SK-N-SH (cell line): ENCODE data around the gene SLC7A6. TPM values are rescaled to one million over a fixed set of nuclear protein-coding genes. Genes with fewer than 3 reads are reported as not detected.

Source experiments
- CTCF ChIA-PET: fragments of 300-600, 350-600 bp; formaldehyde crosslinking; extraction: SDS; loops from one replicate; lab custom pipeline; 2021; lab: Yijun Ruan, JAX
- POLR2A ChIA-PET: fragments of 350-600 bp; sonication (Branson Sonifier 250); formaldehyde crosslinking; extraction: SDS; loops from one replicate; lab custom pipeline; 2020; ENCODE audit warnings: antibody characterized with exemption, inconsistent platforms; lab: Yijun Ruan, JAX
- DNase-seq: peaks from one replicate; pipeline ENCODE4 v3.0.0; 2012
- H2AFZ ChIP-seq: fragments of 200-600 bp; sonication (generic); 2 replicates; pipeline ENCODE4 v1.8.1; 2016; ENCODE audit warnings: antibody characterized with exemption, mild to moderate bottlenecking, low read depth
- H3F3A ChIP-seq: fragments of 200-600 bp; sonication (generic); replicated peaks from 2 replicates; pipeline ENCODE3; 2016; ENCODE audit warnings: antibody characterized with exemption, mild to moderate bottlenecking; ENCODE audit not compliant: insufficient read depth
- H3K27ac ChIP-seq, 2 experiments: fragments of 200-500 bp in 1 of 2; fragments of 200-600 bp in 1 of 2; sonication (Bioruptor generic) in 1 of 2; sonication (generic), shearing (Covaris generic) in 1 of 2; 2 replicates each; pipeline versions ENCODE4 v1.5.1 to v1.6.1; 2014 to 2016; ENCODE audit warnings: low read depth in 2 of 2, inconsistent platforms in 1 of 2, low read length in 1 of 2, mild to moderate bottlenecking in 1 of 2, mixed read lengths in 1 of 2
- H3K27me3 ChIP-seq: fragments of 200-600 bp; sonication (generic), shearing (Covaris generic); 2 replicates; pipeline ENCODE4 v1.6.1; 2016; ENCODE audit warnings: mixed run types; ENCODE audit not compliant: insufficient read depth
- H3K36me3 ChIP-seq, 2 experiments: fragments of 200-500 bp in 1 of 2; fragments of 200-600 bp in 1 of 2; sonication (Bioruptor generic) in 1 of 2; sonication (generic) in 1 of 2; replicated peaks in 1 of 2; 2 replicates each; pipeline versions ENCODE3 to v1.5.1; 2014 to 2016; ENCODE audit warnings: low read length in 1 of 2, mild to moderate bottlenecking in 1 of 2; ENCODE audit not compliant: insufficient read depth in 2 of 2, control insufficient read depth in 1 of 2
- H3K4me1 ChIP-seq, 2 experiments: fragments of 200-500 bp in 1 of 2; fragments of 200-600 bp in 1 of 2; sonication (Bioruptor generic) in 1 of 2; sonication (generic), shearing (Covaris generic) in 1 of 2; 2 replicates each; pipeline versions ENCODE4 v1.5.1 to v1.6.1; 2014 to 2016; ENCODE audit warnings: low read depth in 1 of 2, low read length in 1 of 2, mixed run types in 1 of 2; ENCODE audit not compliant: insufficient read depth in 2 of 2, control insufficient read depth in 1 of 2
- H3K4me2 ChIP-seq: fragments of 200-600 bp; sonication (generic), shearing (Covaris generic); 2 replicates; pipeline ENCODE4 v1.6.1; 2017; ENCODE audit warnings: mixed run types
- H3K4me3 ChIP-seq, 2 experiments: fragments of 200-500 bp in 1 of 2; fragments of 200-600 bp in 1 of 2; sonication (Bioruptor generic) in 1 of 2; sonication (generic), shearing (Covaris generic) in 1 of 2; 2 replicates each; pipeline versions ENCODE4 v1.5.1 to v1.8.1; 2014 to 2016; ENCODE audit warnings: low read depth in 2 of 2, inconsistent platforms in 1 of 2, low read length in 1 of 2, mild to moderate bottlenecking in 1 of 2, mixed read lengths in 1 of 2, moderate library complexity in 1 of 2
- H3K79me2 ChIP-seq: fragments of 200-600 bp; sonication (generic); 2 replicates; pipeline ENCODE4 v1.8.1; 2017; ENCODE audit warnings: mild to moderate bottlenecking; ENCODE audit not compliant: insufficient read depth
- H3K9ac ChIP-seq: fragments of 200-600 bp; sonication (generic); 2 replicates; pipeline ENCODE4 v1.6.1; 2017; ENCODE audit warnings: mixed run types
- H3K9me2 ChIP-seq: fragments of 200-600 bp; sonication (generic); 2 replicates; pipeline ENCODE4 v1.6.1; 2017; ENCODE audit warnings: mixed run types
- H3K9me3 ChIP-seq: fragments of 200-600 bp; sonication (generic); 2 replicates; pipeline ENCODE4 v1.6.1; 2017; ENCODE audit warnings: mixed run types, mild to moderate bottlenecking, moderate library complexity
- H4K20me1 ChIP-seq: fragments of 200-600 bp; sonication (generic); 2 replicates; pipeline ENCODE4 v1.6.1; 2017; ENCODE audit warnings: mild to moderate bottlenecking, mixed run types; ENCODE audit not compliant: insufficient read depth
- CHD2 ChIP-seq: fragments of 150-350 bp; IDR thresholded peaks from 2 replicates; pipeline ENCODE4 v1.6.1; 2018; ENCODE audit warnings: low read length; ENCODE audit not compliant: partially characterized antibody
- EP300 ChIP-seq, 2 experiments: IDR thresholded peaks; 2 replicates each; pipeline versions ENCODE4 v1.4.0 to v1.6.1; 2012; ENCODE audit warnings: borderline replicate concordance in 1 of 2, low read depth in 1 of 2, low read length in 1 of 2
- FOSL2 ChIP-seq: IDR thresholded peaks from 2 replicates; pipeline ENCODE4 v1.4.0; 2012; ENCODE audit warnings: low read depth, mild to moderate bottlenecking, moderate library complexity, borderline replicate concordance
- GATA2 ChIP-seq: sonication (generic); formaldehyde crosslinking; IDR thresholded peaks from 2 replicates; pipeline ENCODE4 v1.5.0; 2020; ENCODE audit warnings: mild to moderate bottlenecking, missing genetic modification reagents
- NFIC ChIP-seq: IDR thresholded peaks from 2 replicates; pipeline ENCODE4 v1.4.0; 2012; ENCODE audit warnings: borderline replicate concordance
- NRF1 ChIP-seq: IDR thresholded peaks from 2 replicates; pipeline ENCODE4 v1.6.1; 2012; ENCODE audit warnings: low read depth, mild to moderate bottlenecking, low read length
- RAD21 ChIP-seq: IDR thresholded peaks from 2 replicates; pipeline ENCODE4 v1.6.1; 2012; ENCODE audit warnings: mild to moderate bottlenecking, low read length
- RCOR1 ChIP-seq: fragments of 150-350 bp; IDR thresholded peaks from 2 replicates; pipeline ENCODE4 v1.6.1; 2017; ENCODE audit warnings: antibody characterized with exemption, low read length
- RXRA ChIP-seq: IDR thresholded peaks from 2 replicates; pipeline ENCODE4 v1.4.0; 2012; ENCODE audit warnings: low read depth, mild to moderate bottlenecking, borderline replicate concordance
- SIN3A ChIP-seq: IDR thresholded peaks from 2 replicates; pipeline ENCODE4 v1.6.1; 2012; ENCODE audit warnings: low read depth, mild to moderate bottlenecking, low read length, moderate library complexity, borderline replicate concordance
- SMC3 ChIP-seq: IDR thresholded peaks from 2 replicates; pipeline ENCODE4 v1.6.1; 2012; ENCODE audit warnings: low read depth, low read length, improper control_type of control experiment
- TAF1 ChIP-seq: IDR thresholded peaks from 2 replicates; pipeline ENCODE4 v1.6.1; 2012; ENCODE audit warnings: low read depth, mild to moderate bottlenecking, low read length, moderate library complexity, borderline replicate concordance
- YY1 ChIP-seq: IDR thresholded peaks from 2 replicates; pipeline ENCODE4 v1.4.0; 2012; ENCODE audit warnings: low read depth, mild to moderate bottlenecking
- WGBS: methylation state at CpG from one replicate; pipeline ENCODE4 v1.1.6; 2017; ENCODE audit warnings: low lambda C conversion rate; 5-methylcytosine and 5-hydroxymethylcytosine counted together
- polyA plus RNA-seq, 3 experiments: library from polyadenylated mRNA; depleted of rRNA; stranded (reverse); fragments of >200 nt; gene quantifications; 2 replicates each; pipeline ENCODE4 v1.2.3, GENCODE V29; 2012
- TF ChIP-seq, protein P1 (sequence below): IDR thresholded peaks from 2 replicates; pipeline ENCODE4; 2012
- TF ChIP-seq, protein P2 (sequence below): IDR thresholded peaks from 2 replicates; pipeline ENCODE4 v1.6.1; 2012; ENCODE audit warnings: mild to moderate bottlenecking, low read depth, low read length, moderate library complexity
- TF ChIP-seq, protein P3 (sequence below): IDR thresholded peaks from 2 replicates; pipeline ENCODE4 v1.4.0; 2012; ENCODE audit warnings: low read depth

SLC7A6 gene
- polyA plus RNA-seq, 1 of the 3 experiments (the other 2 are of a cell fraction): 19.0 TPM

GRCh38 chr16:68227183-68227793, 37.0 kb upstream of the SLC7A6 start:
- DNase-seq: peak; percentile 41

DNA sequence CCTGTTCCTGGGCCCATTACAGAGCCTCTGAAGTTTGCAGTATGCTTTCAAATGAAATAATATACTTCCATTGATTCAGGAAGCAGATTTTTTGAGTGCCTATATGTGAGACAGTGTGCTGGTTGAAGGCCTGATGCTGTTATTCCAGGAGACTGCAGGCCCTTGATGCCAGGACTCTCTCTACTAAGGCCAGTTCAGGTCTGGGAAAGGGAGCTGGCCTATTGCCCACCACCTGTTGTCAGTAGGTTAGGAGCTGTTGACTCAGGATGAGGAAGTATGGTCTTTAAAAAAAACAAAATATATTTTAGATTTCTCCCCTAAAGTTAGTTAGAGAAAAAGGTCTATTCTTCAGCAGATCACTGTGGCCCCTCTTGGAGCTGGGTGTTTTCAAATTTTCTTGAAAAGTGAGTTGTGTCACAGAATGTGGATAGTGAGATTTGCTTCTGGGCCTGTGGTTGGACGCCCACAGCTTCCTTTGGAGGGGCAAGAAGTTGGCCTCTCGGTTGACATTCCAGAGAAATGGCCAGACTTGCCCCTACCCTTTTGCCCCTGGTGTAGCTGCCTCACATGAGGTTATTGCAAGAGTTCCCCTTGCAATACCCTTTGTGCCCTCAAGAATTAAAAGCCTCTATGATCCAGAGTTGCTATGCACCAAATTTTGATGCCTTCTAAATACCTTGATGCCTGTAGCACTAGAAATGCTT, 36.3 kb upstream of the SLC7A6 start:
- no peaks in the 10 kb centered on the region for H3K9me2 ChIP-seq
- DNase-seq: no peak
- 95% methylated on average over 2 of the region's 2 CpGs for WGBS
- H3K4me1 ChIP-seq: peaks cover 0 to 25% of the 10 kb centered on the region in 2 experiments; a peak in 2 of 4 replicates
- H3K4me3 ChIP-seq: no peak overlapping the region
- H2AFZ ChIP-seq: no peak overlapping the region
- POLR2A ChIA-PET: interaction anchor here (1.1 to 2.3 kb wide), 2 partner anchors 9 to 143 kb away, joined by 5 to 10 read pairs; partner anchors contain the start of gene NFATC3
- peaks cover 7% of the 10 kb centered on the region for H3F3A ChIP-seq
- no peak overlapping the region for H3K4me2 ChIP-seq
- H3K36me3 ChIP-seq: peaks cover 4 to 8% of the 10 kb centered on the region in 2 experiments
- no peaks in the 10 kb centered on the region for H4K20me1 ChIP-seq
- peak overlapping the region in 1 of 2 experiments; percentile 78; a peak in 2 of 4 replicates for H3K27ac ChIP-seq
- H3K27me3 ChIP-seq: no peaks in the 10 kb centered on the region
- H3K9ac ChIP-seq: no peak overlapping the region
- H3K79me2 ChIP-seq: no peaks in the 10 kb centered on the region
- no peaks in the 10 kb centered on the region for H3K9me3 ChIP-seq
- CTCF ChIA-PET: interaction anchor here (0.7 to 6.0 kb wide), 23 partner anchors 8 to 344 kb away, joined by 3 to 98 read pairs (median 4); partner anchors contain the start of gene NFATC3
- TF ChIP-seq, protein P1, sequence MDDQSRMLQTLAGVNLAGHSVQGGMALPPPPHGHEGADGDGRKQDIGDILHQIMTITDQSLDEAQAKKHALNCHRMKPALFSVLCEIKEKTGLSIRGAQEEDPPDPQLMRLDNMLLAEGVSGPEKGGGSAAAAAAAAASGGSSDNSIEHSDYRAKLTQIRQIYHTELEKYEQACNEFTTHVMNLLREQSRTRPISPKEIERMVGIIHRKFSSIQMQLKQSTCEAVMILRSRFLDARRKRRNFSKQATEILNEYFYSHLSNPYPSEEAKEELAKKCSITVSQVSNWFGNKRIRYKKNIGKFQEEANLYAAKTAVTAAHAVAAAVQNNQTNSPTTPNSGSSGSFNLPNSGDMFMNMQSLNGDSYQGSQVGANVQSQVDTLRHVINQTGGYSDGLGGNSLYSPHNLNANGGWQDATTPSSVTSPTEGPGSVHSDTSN: no peak
- TF ChIP-seq, protein P2, sequence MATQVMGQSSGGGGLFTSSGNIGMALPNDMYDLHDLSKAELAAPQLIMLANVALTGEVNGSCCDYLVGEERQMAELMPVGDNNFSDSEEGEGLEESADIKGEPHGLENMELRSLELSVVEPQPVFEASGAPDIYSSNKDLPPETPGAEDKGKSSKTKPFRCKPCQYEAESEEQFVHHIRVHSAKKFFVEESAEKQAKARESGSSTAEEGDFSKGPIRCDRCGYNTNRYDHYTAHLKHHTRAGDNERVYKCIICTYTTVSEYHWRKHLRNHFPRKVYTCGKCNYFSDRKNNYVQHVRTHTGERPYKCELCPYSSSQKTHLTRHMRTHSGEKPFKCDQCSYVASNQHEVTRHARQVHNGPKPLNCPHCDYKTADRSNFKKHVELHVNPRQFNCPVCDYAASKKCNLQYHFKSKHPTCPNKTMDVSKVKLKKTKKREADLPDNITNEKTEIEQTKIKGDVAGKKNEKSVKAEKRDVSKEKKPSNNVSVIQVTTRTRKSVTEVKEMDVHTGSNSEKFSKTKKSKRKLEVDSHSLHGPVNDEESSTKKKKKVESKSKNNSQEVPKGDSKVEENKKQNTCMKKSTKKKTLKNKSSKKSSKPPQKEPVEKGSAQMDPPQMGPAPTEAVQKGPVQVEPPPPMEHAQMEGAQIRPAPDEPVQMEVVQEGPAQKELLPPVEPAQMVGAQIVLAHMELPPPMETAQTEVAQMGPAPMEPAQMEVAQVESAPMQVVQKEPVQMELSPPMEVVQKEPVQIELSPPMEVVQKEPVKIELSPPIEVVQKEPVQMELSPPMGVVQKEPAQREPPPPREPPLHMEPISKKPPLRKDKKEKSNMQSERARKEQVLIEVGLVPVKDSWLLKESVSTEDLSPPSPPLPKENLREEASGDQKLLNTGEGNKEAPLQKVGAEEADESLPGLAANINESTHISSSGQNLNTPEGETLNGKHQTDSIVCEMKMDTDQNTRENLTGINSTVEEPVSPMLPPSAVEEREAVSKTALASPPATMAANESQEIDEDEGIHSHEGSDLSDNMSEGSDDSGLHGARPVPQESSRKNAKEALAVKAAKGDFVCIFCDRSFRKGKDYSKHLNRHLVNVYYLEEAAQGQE: no peak
- TF ChIP-seq SMC3 (no peak), NRF1 (no peak), TAF1 (no peak), CHD2 (no peak), EP300 (IDR thresholded peaks at IDR 0.05; ENCODE audit: borderline replicate concordance in 1 of 2, low read depth in 1 of 2, low read length in 1 of 2) (no peak), GATA2 (CRISPR knock-in tag) (no peak), YY1 (no peak), NFIC (no peak), SIN3A (no peak), FOSL2 (no peak)
- TF ChIP-seq, protein P3, sequence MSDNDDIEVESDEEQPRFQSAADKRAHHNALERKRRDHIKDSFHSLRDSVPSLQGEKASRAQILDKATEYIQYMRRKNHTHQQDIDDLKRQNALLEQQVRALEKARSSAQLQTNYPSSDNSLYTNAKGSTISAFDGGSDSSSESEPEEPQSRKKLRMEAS: no peak

More at GRCh38 chr16:68227183-68227793, 37.0 kb upstream of the SLC7A6 start:
- WGBS: 76% methylated on average over 3 of the region's 3 CpGs
- CTCF ChIA-PET: interaction anchor here (0.8 to 6.0 kb wide), 9 partner anchors 34 to 411 kb away, joined by 3 to 98 read pairs (median 6); partner anchors contain the start of gene NFATC3
- Histone ChIP-seq H3K27me3 (no peaks in the 10 kb centered on the region), H3K9me3 (no peaks in the 10 kb centered on the region), H3K4me3 (no peak overlapping the region), H3K4me2 (no peak overlapping the region), H3K36me3 (peaks cover 4 to 8% of the 10 kb centered on the region in 2 experiments), H3F3A (peaks cover 12% of the 10 kb centered on the region), H3K4me1 (peaks cover 0 to 29% of the 10 kb centered on the region in 2 experiments; a peak in 2 of 4 replicates), H3K9me2 (no peaks in the 10 kb centered on the region), H2AFZ (no peak overlapping the region), H3K9ac (no peak overlapping the region), H3K79me2 (no peaks in the 10 kb centered on the region), H4K20me1 (no peaks in the 10 kb centered on the region), H3K27ac (peak overlapping the region in 1 of 2 experiments; percentile 78; a peak in 2 of 4 replicates)
- POLR2A ChIA-PET: interaction anchor here (2.3 kb wide), 1 partner anchor 142 kb away, joined by 10 read pairs; the partner anchor contains the start of gene NFATC3
- TF ChIP-seq EP300 (IDR thresholded peaks at IDR 0.05; ENCODE audit: borderline replicate concordance in 1 of 2, low read depth in 1 of 2, low read length in 1 of 2): no peak
- 0 out of 2 replicates have a peak, but pooled peaks have one; percentile 5 for TF ChIP-seq RAD21
- TF ChIP-seq RXRA: no peak
- TF ChIP-seq, protein P1: no peak
- TF ChIP-seq SMC3: no peak
- peak; percentile 8; the same call in 1 of the 2 replicates for TF ChIP-seq RCOR1
